Uterus (tissue), 2 donors: Measurements from ENCODE around the gene ABRACL.

Source experiments
- CTCF ChIP-seq, 4 experiments: fragments of 200-600 bp in 2 of 4; fragments of 450-650 bp in 2 of 4; sonication (generic) in 2 of 4; IDR thresholded peaks; one replicate each; pipeline ENCODE4 v1.5.1; 2016 to 2019; ENCODE audit warnings: antibody characterized with exemption in 4 of 4, mild to moderate bottlenecking in 2 of 4, moderate library complexity in 1 of 4
- POLR2A ChIP-seq, 2 donors: fragments of 450-650 bp; IDR thresholded peaks; one replicate each; pipeline ENCODE4 v1.6.1; 2016; ENCODE audit warnings: antibody characterized with exemption in 2 of 2, mild to moderate bottlenecking in 1 of 2, moderate library complexity in 1 of 2

DNA sequence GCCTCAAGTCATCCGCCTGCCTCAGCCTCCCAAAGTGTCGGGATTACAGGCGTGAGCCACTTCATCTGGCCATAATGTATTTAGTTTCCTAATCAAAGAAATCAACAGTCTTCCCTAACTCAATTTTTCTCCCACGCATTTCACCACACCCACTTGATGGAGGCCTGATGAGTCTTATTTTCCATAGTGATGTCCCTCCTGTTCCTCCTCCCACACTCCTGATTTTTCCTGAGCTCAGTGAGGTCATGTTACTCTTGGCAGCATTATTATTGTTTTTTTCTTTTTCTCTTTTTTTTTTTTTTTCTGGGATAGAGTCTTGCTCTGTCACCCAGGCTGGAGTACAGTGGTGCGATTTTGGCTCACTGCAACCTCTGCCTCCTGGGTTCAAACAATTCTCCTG is 8.9 kb downstream of the ABRACL start:
- TF ChIP-seq CTCF (IDR thresholded peaks at IDR 0.05) (no peak), POLR2A (IDR thresholded peaks at IDR 0.05) (no peak)
